Fibroblast of skin of abdomen (primary cell): Measurements from ENCODE around the gene TCP11X1. TPM values are rescaled to one million over a fixed set of nuclear protein-coding genes. Genes with fewer than 3 reads are reported as not detected.
"Not testable (repeated sequence)": the region's sequence is repeated elsewhere in the genome, so short reads cannot be mapped to it uniquely, and the experiment has no call there.

Source experiments
- DNase-seq: peaks from one replicate; pipeline ENCODE4 v3.0.0-alpha.2; 2013
- polyA plus RNA-seq, 2 experiments: library from polyadenylated mRNA; unstranded; fragments of 120-200 nt; gene quantifications; one replicate each; pipeline ENCODE4 v1.2.1, GENCODE V29; 2013; ENCODE audit not compliant: insufficient read length in 2 of 2

TCP11X1 gene
- not detected for polyA plus RNA-seq (2013, experiment 1 of 2; ENCODE audit: insufficient read length)
- polyA plus RNA-seq (2013, experiment 2 of 2; ENCODE audit: insufficient read length), result not detected

DNA sequence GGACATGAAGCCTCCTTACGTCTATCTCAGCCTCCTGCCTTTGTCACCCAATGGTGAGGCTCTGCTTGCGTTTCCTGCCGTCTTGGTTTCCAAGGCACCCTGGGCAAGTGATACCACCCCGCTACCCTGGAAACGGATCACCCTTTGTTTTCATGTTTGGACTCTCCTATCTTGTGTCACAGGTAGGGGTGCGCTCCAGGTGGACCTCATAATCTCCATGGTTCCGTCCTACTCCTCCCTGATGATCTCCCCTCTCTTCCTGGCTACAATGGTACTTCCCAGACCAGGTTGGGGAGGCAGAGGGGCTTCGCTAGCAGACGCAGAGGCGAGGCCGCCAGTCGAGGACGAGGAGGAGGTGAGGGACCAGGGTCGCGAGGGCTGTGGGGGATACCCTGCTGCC is at the start of gene TCP11X1:
Gene TCP11X1 (plus strand): TSS at position 316 of the 400 bp plus-strand sequence.
- DNase-seq, result not testable (repeated sequence)

DNA sequence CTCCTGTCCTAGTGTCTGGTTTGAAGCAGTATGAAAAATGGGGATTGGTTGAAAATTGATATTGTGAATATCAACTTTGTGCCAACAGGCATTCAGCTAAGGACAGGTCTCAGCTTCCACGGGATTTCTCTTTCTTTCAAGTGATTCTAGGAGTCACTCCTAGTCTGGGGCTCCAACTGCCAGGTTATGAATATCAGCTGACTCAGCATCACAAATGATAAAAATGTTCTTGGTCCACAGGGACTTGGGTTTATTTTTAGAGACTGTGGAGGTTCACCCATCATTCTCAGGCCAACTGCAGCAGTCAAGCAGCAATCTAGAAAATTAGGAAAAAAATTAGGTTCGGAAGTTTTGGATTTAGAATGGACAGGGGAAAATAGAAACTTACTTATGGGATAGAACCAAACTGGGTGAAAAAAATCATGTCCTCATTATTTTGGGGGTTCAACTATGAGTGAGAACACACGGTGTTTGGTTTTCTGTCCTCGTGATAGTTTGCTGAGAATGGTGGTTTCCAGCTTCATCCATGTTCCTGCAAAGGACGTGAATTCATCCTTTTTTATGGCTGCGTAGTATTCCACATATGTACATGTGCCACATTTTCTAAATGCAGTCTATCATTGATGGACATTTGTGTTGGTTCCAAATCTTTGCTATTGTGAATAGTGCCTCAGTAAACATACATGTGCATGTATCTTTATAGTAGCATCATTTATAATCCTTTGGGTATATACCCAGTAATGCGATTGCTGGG is 29.0 kb upstream of the TCP11X1 start:
- no peak for DNase-seq

DNA sequence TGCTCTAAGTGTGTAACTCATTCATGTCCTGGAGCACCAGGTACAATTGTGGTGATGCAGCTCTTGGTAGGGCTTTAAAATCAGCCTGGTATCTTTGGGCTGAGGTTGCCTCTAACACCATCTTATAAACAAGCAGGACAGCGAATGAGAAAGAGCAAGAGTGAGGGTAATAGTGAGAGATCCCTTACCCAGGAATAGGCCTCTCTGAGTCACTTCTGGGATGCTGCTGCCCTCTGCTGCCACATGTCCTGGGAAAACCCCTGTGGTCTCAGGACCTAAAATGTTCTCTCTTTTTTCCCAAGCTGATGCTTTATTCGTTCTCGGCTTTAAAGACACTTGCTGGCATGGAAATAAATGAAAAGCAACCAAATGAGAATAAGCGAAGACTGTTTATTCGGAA is 7.2 kb upstream of the TCP11X1 start:
- DNase-seq, result not testable (repeated sequence)

DNA sequence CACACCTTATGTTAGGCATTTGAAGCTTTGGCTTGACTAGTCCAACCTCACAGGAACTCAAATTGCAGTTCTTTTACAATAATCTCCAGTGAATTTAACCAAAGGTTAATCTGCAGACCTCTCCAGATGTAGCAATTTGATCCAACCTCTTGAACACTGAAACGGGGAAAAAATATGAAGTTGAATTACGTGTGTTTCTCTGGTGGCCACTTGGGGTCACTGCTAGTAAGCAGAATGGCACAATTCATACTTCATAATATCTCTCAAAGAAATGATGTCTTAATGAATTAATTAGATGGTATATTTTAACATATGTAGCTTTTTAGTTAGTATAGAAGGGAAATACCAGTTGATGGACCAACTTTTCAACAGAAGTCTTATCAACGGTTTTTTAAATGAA is 1.4 kb downstream of the TCP11X1 start:
- DNase-seq, result not testable (repeated sequence)

DNA sequence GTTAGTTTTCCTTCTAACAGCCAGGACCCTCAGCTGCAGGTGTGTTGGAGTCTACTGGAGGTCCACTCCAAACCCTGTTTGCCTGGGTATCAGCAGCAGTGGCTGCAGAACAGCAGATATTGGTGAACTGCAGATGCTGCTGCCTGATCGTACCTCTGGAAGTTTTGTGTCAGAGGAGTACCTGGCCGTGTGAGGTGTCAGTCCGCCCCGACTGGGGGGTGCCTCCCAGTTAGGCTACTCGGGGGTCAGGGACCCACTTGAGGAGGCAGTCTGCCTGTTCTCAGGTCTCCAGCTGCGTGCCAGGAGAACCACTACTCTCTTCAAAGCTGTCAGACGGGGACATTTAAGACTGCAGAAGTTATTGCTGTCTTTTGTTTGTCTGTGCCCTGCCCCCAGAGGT is 20.6 kb downstream of the TCP11X1 start:
- not testable (repeated sequence) for DNase-seq

DNA sequence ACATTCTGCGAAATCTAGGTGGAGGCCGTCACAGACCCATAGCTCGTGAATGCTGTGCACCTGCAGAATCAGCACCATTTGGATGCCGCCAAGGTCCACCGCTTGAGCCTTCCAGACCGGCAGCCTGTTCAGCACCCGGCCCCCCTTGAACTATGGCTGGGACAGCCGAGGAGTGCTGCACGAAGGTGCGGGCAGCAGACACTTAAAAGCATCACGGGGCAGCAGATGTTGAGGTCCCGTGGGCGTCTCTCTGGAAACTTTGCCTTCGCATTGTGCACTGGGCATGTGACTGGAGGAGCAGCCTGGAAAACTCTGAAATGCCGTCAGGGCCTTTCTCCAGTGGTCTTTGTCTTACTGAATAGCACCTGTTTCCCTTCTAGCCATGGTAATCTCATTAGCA is 25.2 kb downstream of the TCP11X1 start:
- DNase-seq, result not testable (repeated sequence)

DNA sequence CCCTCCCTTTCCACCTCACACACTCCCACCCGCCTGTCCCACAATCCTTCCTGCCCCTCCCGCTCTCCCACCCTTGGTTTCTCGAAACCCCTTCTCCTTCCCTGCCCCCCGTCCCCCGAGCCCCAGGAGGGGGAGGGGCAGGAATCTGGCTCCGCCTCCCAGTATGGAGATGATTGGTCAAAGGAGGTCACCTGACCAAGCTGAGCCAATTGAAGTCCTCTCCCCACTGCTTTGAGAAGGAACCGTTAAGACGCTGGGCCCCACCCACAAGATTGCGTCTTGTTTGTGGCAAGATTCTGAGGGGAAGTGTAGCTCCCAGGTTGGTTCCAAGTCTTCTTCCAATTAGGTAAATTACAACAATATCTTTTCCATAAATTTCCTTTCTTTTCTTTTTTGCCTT is 31.8 kb downstream of the TCP11X1 start, which contains the start of gene NXF2:
Gene NXF2 (plus strand): TSS at position 275 of the 400 bp plus-strand sequence. CDS start 59,912 bp downstream, outside the sequence.
- not testable (repeated sequence) for DNase-seq

DNA sequence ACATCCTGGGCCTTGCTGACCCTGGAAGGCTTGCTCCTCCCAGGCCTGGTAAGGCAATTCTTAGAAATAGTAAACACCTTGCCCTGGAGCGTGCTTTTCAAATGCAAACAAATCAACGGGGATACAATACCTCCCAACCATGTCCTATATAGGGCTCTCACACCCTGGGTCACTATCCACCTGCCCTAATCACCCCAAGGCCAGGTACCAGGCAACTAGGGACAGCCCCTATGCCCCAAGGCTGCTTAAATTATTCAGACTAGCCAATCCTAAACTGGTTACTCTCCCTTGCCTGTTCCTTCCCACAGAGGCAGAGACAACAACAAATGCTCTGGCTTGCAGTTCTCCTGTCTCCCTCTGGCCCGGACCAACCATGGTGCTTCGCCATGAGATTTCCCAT is 57.1 kb downstream of the TCP11X1 start:
- DNase-seq, result not testable (repeated sequence)
